Large intestine (tissue), 3 donors: ENCODE results near the gene RAB5B. TPM values are rescaled to one million over a fixed set of nuclear protein-coding genes. Genes with fewer than 3 reads are reported as not detected.
"Not testable (repeated sequence)": the region's sequence is repeated elsewhere in the genome, so short reads cannot be mapped to it uniquely, and the experiment has no call there.

Experiments used
- DNase-seq, 2 donors: peaks; one replicate each; pipeline versions ENCODE4 v3.0.0 to v3.0.0-alpha.2; 2013
- H3K27ac ChIP-seq: one replicate; pipeline ENCODE4 v1.5.1; 2013; ENCODE audit warnings: low read length
- H3K27me3 ChIP-seq: 2 replicates; pipeline ENCODE4 v1.6.1; 2013; ENCODE audit warnings: low read length; ENCODE audit not compliant: control insufficient read depth, insufficient read depth
- H3K36me3 ChIP-seq: 2 replicates; pipeline ENCODE4 v1.6.1; 2013; ENCODE audit warnings: low read length; ENCODE audit not compliant: control insufficient read depth, insufficient read depth
- H3K4me1 ChIP-seq: one replicate; pipeline ENCODE4 v1.6.1; 2013; ENCODE audit warnings: low read length; ENCODE audit not compliant: control insufficient read depth, insufficient read depth
- H3K4me3 ChIP-seq: one replicate; pipeline ENCODE4 v1.5.1; 2013; ENCODE audit warnings: low read length
- H3K9me3 ChIP-seq: one replicate; pipeline ENCODE4 v1.6.1; 2013; ENCODE audit warnings: mild to moderate bottlenecking, low read depth, low read length, moderate library complexity; ENCODE audit not compliant: control insufficient read depth
- WGBS: methylation state at CpG from one replicate; pipeline ENCODE4 v1.1.5; 2013; ENCODE audit warnings: low lambda C conversion rate; ENCODE audit not compliant: insufficient coverage; 5-methylcytosine and 5-hydroxymethylcytosine counted together
- polyA plus RNA-seq: library from polyadenylated mRNA; unstranded; fragments of 120-200 nt; gene quantifications from one replicate; pipeline ENCODE4 v1.2.1, GENCODE V29; 2013

RAB5B gene
- polyA plus RNA-seq, 1 donor, result 112 TPM

- WGBS, result 60% methylated on average over 1 of the region's 2 CpGs
- Histone ChIP-seq H3K4me1 (no peaks in the 10 kb centered on the region), H3K27ac (no peak overlapping the region), H3K4me3 (no peak overlapping the region), H3K9me3 (no peaks in the 10 kb centered on the region), H3K27me3 (no peaks in the 10 kb centered on the region), H3K36me3 (peaks cover 48% of the 10 kb centered on the region)
- no peak for DNase-seq
Measured at GRCh38 chr12:56037161-56037560, 63.3 kb downstream of the RAB5B start.

GRCh38 chr12:56038022-56038655, 64.3 kb downstream of the RAB5B start:
- Histone ChIP-seq H3K36me3 (peaks cover 38% of the 10 kb centered on the region), H3K4me3 (no peak overlapping the region)

GRCh38 chr12:56040151-56040550, 66.3 kb downstream of the RAB5B start:
- WGBS, result no CpG with 5 or more reads among the region's 1 CpG
- no peaks in the 10 kb centered on the region for H3K27me3 ChIP-seq
- H3K27ac ChIP-seq, result no peak overlapping the region
- no peak for DNase-seq
- H3K9me3 ChIP-seq, result no peaks in the 10 kb centered on the region
- peaks cover 10% of the 10 kb centered on the region for H3K4me1 ChIP-seq
- peaks cover 45% of the 10 kb centered on the region for H3K36me3 ChIP-seq
- H3K4me3 ChIP-seq, result no peak overlapping the region

More at GRCh38 chr12:56038022-56038655, 64.3 kb downstream of the RAB5B start:
- H3K27ac ChIP-seq, result no peak overlapping the region
- H3K27me3 ChIP-seq, result no peaks in the 10 kb centered on the region
- no CpG with 5 or more reads among the region's 2 CpGs for WGBS
- DNase-seq, result no peak
- H3K9me3 ChIP-seq, result no peaks in the 10 kb centered on the region
- peaks cover 4% of the 10 kb centered on the region for H3K4me1 ChIP-seq

GRCh38 chr12:56040963-56041551, 67.2 kb downstream of the RAB5B start:
- H3K4me3 ChIP-seq, result peak overlapping the region; percentile 21
- peaks cover 42% of the 10 kb centered on the region for H3K36me3 ChIP-seq
- 50% methylated on average over 2 of the region's 14 CpGs for WGBS
- H3K4me1 ChIP-seq, result peaks cover 10% of the 10 kb centered on the region
- H3K27ac ChIP-seq, result peak overlapping the region; percentile 59
- no peaks in the 10 kb centered on the region for H3K9me3 ChIP-seq
- no peak for DNase-seq
- H3K27me3 ChIP-seq, result no peaks in the 10 kb centered on the region

GRCh38 chr12:56041552-56042429, 67.9 kb downstream of the RAB5B start, which contains the start of gene RPS26:
RPS26 (plus strand) TSS chr12:56041918; CDS start chr12:56042167, 249 bp downstream.
- Histone ChIP-seq H3K4me1 (peaks cover 10% of the 10 kb centered on the region), H3K27ac (peak within 1 kb of the TSS; percentile 87), H3K36me3 (peaks cover 38% of the 10 kb centered on the region), H3K9me3 (no peaks in the 10 kb centered on the region), H3K27me3 (no peaks in the 10 kb centered on the region), H3K4me3 (peak within 1 kb of the TSS; percentile 96)
- DNase-seq, result peak; percentile 99 to 100
- no CpG with 5 or more reads among the region's 50 CpGs for WGBS

- not testable (repeated sequence) for H3K9me3 ChIP-seq, H3K27me3 ChIP-seq, H3K4me1 ChIP-seq
- peaks cover 32% of the 10 kb centered on the region for H3K36me3 ChIP-seq
- WGBS, result no CpG with 5 or more reads among the region's 20 CpGs
- peak in 1 of 2 donors; percentile 25 for DNase-seq
- peak overlapping the region; percentile 87 for H3K27ac ChIP-seq
- H3K4me3 ChIP-seq, result peak overlapping the region; percentile 96
Measured at GRCh38 chr12:56042430-56042813, 68.5 kb downstream of the RAB5B start.

GRCh38 chr12:56042843-56043242, 69.0 kb downstream of the RAB5B start:
- WGBS, result 4% methylated on average over 3 of the region's 9 CpGs
- Histone ChIP-seq H3K36me3 (peaks cover 30% of the 10 kb centered on the region), H3K27me3 (no peaks in the 10 kb centered on the region), H3K27ac (peak overlapping the region; percentile 87), H3K9me3 (no peaks in the 10 kb centered on the region), H3K4me3 (peak overlapping the region; percentile 96), H3K4me1 (peaks cover 10% of the 10 kb centered on the region)
- peak; percentile 38 to 71 for DNase-seq

Other genes starting within 250 kb of the RAB5B start
- gene CD63, start 245.1 kb upstream of the RAB5B start, polyA plus RNA-seq, result 955 TPM
- gene GDF11, start 231.0 kb upstream of the RAB5B start, polyA plus RNA-seq, result 4.2 TPM
- gene SARNP, start 156.4 kb upstream of the RAB5B start, polyA plus RNA-seq, result 71.4 TPM
- 31.4 TPM for gene ORMDL2, start 156.0 kb upstream of the RAB5B start, polyA plus RNA-seq
- gene DNAJC14, start 144.5 kb upstream of the RAB5B start, polyA plus RNA-seq, result 28.9 TPM
- 2.5 TPM for gene MMP19, start 131.1 kb upstream of the RAB5B start, polyA plus RNA-seq
- gene PYM1, start 46.2 kb upstream of the RAB5B start, polyA plus RNA-seq, result 30.6 TPM
- gene DGKA, start 42.9 kb upstream of the RAB5B start, polyA plus RNA-seq, result 17.4 TPM
- 5.7 TPM for gene PMEL, start 8.0 kb upstream of the RAB5B start, polyA plus RNA-seq
- 55.5 TPM for gene CDK2, start 7.2 kb upstream of the RAB5B start, polyA plus RNA-seq
- gene SUOX, start 23.2 kb downstream of the RAB5B start, polyA plus RNA-seq, result 44.1 TPM
- 13.5 TPM for gene IKZF4, start 47.0 kb downstream of the RAB5B start, polyA plus RNA-seq
- gene RPS26, start 67.8 kb downstream of the RAB5B start, polyA plus RNA-seq, result 232 TPM
- gene ERBB3, start 106.1 kb downstream of the RAB5B start, polyA plus RNA-seq, result 326 TPM
- 131 TPM for gene PA2G4, start 130.5 kb downstream of the RAB5B start, polyA plus RNA-seq
- 5,871 TPM for gene RPL41, start 142.6 kb downstream of the RAB5B start, polyA plus RNA-seq
- gene ZC3H10, start 144.2 kb downstream of the RAB5B start, polyA plus RNA-seq, result 4.5 TPM
- 42.7 TPM for gene ESYT1, start 154.2 kb downstream of the RAB5B start, polyA plus RNA-seq
- gene MYL6B, start 178.5 kb downstream of the RAB5B start, polyA plus RNA-seq, result 59.5 TPM
- gene MYL6, start 184.3 kb downstream of the RAB5B start, polyA plus RNA-seq, result 1,754 TPM
- gene SMARCC2, start 215.4 kb downstream of the RAB5B start, polyA plus RNA-seq, result 70.7 TPM
- gene RNF41, start 247.8 kb downstream of the RAB5B start, polyA plus RNA-seq, result 32.2 TPM